ENCODE results near the gene ZFP36.
"Not testable (repeated sequence)": the region's sequence is repeated elsewhere in the genome, so short reads cannot be mapped to it uniquely, and the experiment has no call there.

The ZFP36 gene

GRCh38 chr19:39406656-39407409, at the start of gene ZFP36:
TSS of gene ZFP36 (plus strand) at chr19:39406847. CDS start at chr19:39406905, 58 bp downstream.
- peak; percentile 68 for DNase-seq

- DNase-seq = no peak
These were observed 47.6 kb upstream of the ZFP36 start for GRCh38 chr19:39359026-39359425.

- no peak for DNase-seq
These were observed 46.0 kb upstream of the ZFP36 start for GRCh38 chr19:39360599-39360998.

- peak; percentile 51 for DNase-seq
These were observed 43.7 kb upstream of the ZFP36 start for GRCh38 chr19:39362682-39363657.

- no peak for DNase-seq
These were observed 42.7 kb upstream of the ZFP36 start for GRCh38 chr19:39363901-39364457.

GRCh38 chr19:39365531-39365930, 41.1 kb upstream of the ZFP36 start:
- no peak for DNase-seq

- DNase-seq = no peak
These were observed 37.4 kb upstream of the ZFP36 start for GRCh38 chr19:39369200-39369599.

- DNase-seq = no peak
These were observed 35.9 kb upstream of the ZFP36 start for GRCh38 chr19:39370735-39371134.

- DNase-seq = no peak
These were observed 34.4 kb upstream of the ZFP36 start for GRCh38 chr19:39372047-39372802.

GRCh38 chr19:39372941-39373340, 33.7 kb upstream of the ZFP36 start:
- DNase-seq = no peak

GRCh38 chr19:39375929-39376328, 30.7 kb upstream of the ZFP36 start:
- no peak for DNase-seq

- no peak for DNase-seq
These were observed 29.0 kb upstream of the ZFP36 start for GRCh38 chr19:39377373-39378362.

- DNase-seq = not testable (repeated sequence)
These were observed 27.3 kb upstream of the ZFP36 start for GRCh38 chr19:39379366-39379765.

- no peak for DNase-seq
These were observed 26.7 kb upstream of the ZFP36 start for GRCh38 chr19:39379865-39380396.

- no peak for DNase-seq
These were observed 25.8 kb upstream of the ZFP36 start for GRCh38 chr19:39380521-39381502.

GRCh38 chr19:39381910-39382611, 24.6 kb upstream of the ZFP36 start:
- no peak for DNase-seq

GRCh38 chr19:39382991-39383828, 23.4 kb upstream of the ZFP36 start:
- no peak for DNase-seq
